Adrenal gland (tissue), 12 donors: ENCODE results near the gene NUP88. TPM values are rescaled to one million over a fixed set of nuclear protein-coding genes. Genes with fewer than 3 reads are reported as not detected.

Experiments
- DNase-seq, 7 donors: peaks; one replicate each; pipeline ENCODE4 v3.0.0-alpha.2; 2019 to 2020
- H3K27ac ChIP-seq, 5 donors: fragments of 200-600 bp; sonication (generic) in 4 of 5; 1 replicate in 3 of 5; 2 replicates in 2 of 5; pipeline versions ENCODE4 v1.5.1 to v1.8.0; 2016 to 2020; ENCODE audit warnings: mild to moderate bottlenecking in 1 of 5
- H3K27me3 ChIP-seq: fragments of 200-600 bp; 2 replicates; pipeline ENCODE4 v1.8.0; 2021
- H3K36me3 ChIP-seq, 2 donors: fragments of 200-600 bp; replicated peaks in 1 of 2; 1 replicate in 1 of 2; 2 replicates in 1 of 2; pipeline versions ENCODE4 v1.5.1 to v1.8.0; 2018 to 2022
- H3K4me1 ChIP-seq, 2 donors: fragments of 200-600 bp; replicated peaks in 1 of 2; 1 replicate in 1 of 2; 2 replicates in 1 of 2; pipeline versions ENCODE4 v1.5.1 to v1.8.0; 2018 to 2021
- H3K4me3 ChIP-seq, 4 donors: fragments of 200-600 bp; sonication (generic) in 3 of 4; one replicate each; pipeline ENCODE4 v1.5.1; 2016 to 2018
- H3K9me3 ChIP-seq, 3 donors: fragments of 200-600 bp; sonication (generic) in 1 of 3; replicated peaks in 1 of 3; 1 replicate in 2 of 3; 2 replicates in 1 of 3; pipeline versions ENCODE4 v1.5.1 to v1.8.0; 2016 to 2021
- POLR2A ChIP-seq, 2 donors: fragments of 450-650 bp; IDR thresholded peaks; one replicate each; pipeline ENCODE4 v1.6.1; 2017; ENCODE audit warnings: antibody characterized with exemption in 2 of 2, mild to moderate bottlenecking in 2 of 2, moderate library complexity in 1 of 2
- WGBS, 4 donors: extraction: QIAGEN DNeasy Blood & Tissue Kit in 2 of 4; methylation state at CpG; one replicate each; pipeline versions ENCODE4 v1.1.5 to v1.1.7; 2013 to 2017; 5-methylcytosine and 5-hydroxymethylcytosine counted together
- intact Hi-C, 2 donors: fragments of 100-400 bp; cut with DNase I; formaldehyde crosslinking; loops; one replicate each; pipeline versions ENCODE4 v1.14.1 to v1.15.0; 2022 to 2023
- polyA plus RNA-seq, 3 donors: library from polyadenylated mRNA; stranded (reverse); fragments of 200-250 nt in 2 of 3; fragments of 350-450 nt in 1 of 3; fragmentation: Illumina TruSeq in 1 of 3; extraction: RNeasy Lipid Tissue Mini Kit (QIAGEN cat#74804) in 1 of 3; gene quantifications; one replicate each; pipeline ENCODE4 v1.2.3, GENCODE V29; 2013 to 2014
- total RNA-seq, 9 donors: library from RNA; depleted of rRNA in 4 of 9; stranded (reverse); fragments of >200 nt in 4 of 9; fragments of 120-200 nt in 1 of 9; fragmentation: NEBNext Ultra II Directional in 1 of 9; extraction: Animal tissue kit (Norgen Biotek cat#: 25700) in 1 of 9; gene quantifications; one replicate each; pipeline versions ENCODE4 v1.1.0 to v1.2.4, GENCODE V29; 2013 to 2023
- TF ChIP-seq, protein P1 (sequence below), 6 experiments: fragments of 450-650 bp in 4 of 6; fragments of 200-600 bp in 2 of 6; sonication (generic) in 1 of 6; IDR thresholded peaks; 1 replicate in 5 of 6; 2 replicates in 1 of 6; pipeline versions ENCODE4 v1.5.1 to v1.8.0; 2016 to 2021; ENCODE audit warnings: antibody characterized with exemption in 6 of 6, mild to moderate bottlenecking in 2 of 6, moderate library complexity in 1 of 6
- donor health status: healthy with polysubstance abuse.
- donor health status: Bipolar disorder and iron deficiency.
- donor health status: DM: yes; HTN: yes; CAD: no.
- donor health status: DM: no; HTN: no; CAD: no.
- donor health status: DM: no; HTN: no; CAD: no.
- donor health status: DM: yes; HTN: yes; CAD: no.

Gene NUP88
- total and polyA plus RNA-seq, 12 donors, result 30.8 to 137 (median 62.5) TPM

DNA sequence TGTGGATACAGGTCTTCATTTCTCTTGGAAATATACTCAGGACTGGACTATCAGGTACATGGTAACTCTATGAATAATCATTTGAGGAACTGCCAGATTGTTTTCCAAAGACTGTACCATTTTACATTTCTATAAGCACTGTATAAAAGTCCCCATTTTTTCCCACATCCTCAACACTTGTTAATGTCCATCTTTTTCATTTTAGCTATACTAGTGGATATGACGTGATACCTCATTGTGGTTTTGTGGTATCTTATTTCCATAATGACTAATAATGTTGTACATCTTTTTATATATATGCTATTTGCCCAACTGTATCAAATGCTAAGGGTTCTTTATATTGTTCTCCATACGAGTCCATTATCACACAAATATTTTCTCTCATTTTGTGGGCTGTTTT, 22.9 kb downstream of the NUP88 start:
- Histone ChIP-seq H3K4me1 (no peaks in the 10 kb centered on the region), H3K27ac (no peak overlapping the region), H3K9me3 (no peaks in the 10 kb centered on the region), H3K4me3 (no peak overlapping the region), H3K27me3 (no peaks in the 10 kb centered on the region), H3K36me3 (peaks cover 0 to 83% of the 10 kb centered on the region in 2 donors)
- 89 to 95% (median 94%) methylated on average over 2 of the region's 2 CpGs for whole genome bisulfite sequencing, 4 donors
- no peak for TF ChIP-seq POLR2A (IDR thresholded peaks at IDR 0.05)
- TF ChIP-seq, protein P1, sequence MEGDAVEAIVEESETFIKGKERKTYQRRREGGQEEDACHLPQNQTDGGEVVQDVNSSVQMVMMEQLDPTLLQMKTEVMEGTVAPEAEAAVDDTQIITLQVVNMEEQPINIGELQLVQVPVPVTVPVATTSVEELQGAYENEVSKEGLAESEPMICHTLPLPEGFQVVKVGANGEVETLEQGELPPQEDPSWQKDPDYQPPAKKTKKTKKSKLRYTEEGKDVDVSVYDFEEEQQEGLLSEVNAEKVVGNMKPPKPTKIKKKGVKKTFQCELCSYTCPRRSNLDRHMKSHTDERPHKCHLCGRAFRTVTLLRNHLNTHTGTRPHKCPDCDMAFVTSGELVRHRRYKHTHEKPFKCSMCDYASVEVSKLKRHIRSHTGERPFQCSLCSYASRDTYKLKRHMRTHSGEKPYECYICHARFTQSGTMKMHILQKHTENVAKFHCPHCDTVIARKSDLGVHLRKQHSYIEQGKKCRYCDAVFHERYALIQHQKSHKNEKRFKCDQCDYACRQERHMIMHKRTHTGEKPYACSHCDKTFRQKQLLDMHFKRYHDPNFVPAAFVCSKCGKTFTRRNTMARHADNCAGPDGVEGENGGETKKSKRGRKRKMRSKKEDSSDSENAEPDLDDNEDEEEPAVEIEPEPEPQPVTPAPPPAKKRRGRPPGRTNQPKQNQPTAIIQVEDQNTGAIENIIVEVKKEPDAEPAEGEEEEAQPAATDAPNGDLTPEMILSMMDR (IDR thresholded peaks at IDR 0.05), result no peak
- intact Hi-C loops, result no loop called here
- no peak for DNase-seq

DNA sequence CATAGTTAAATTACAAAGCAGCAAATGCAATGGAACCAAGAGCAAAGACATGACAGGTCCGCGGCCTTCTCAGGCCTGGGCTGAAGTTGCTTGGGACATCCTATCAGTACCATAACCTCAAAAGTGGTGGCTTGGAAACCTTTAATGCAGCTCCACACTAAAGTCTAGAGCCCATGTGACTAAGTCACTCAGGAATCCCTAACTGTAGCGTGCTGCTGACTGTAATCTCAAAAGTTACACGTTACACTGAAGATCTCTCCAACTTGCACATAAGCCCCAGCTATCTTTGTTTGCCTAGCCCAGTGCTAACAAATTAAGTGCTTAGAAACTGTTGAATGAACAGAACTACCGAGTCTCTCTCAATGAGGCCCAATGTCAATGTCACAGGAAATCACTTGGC, 27.8 kb downstream of the NUP88 start:
- intact Hi-C loops, result no loop called here
- no peak for DNase-seq
- Histone ChIP-seq H3K4me3 (no peak overlapping the region), H3K9me3 (no peaks in the 10 kb centered on the region), H3K27ac (no peak overlapping the region), H3K4me1 (no peaks in the 10 kb centered on the region), H3K36me3 (peaks cover 0 to 79% of the 10 kb centered on the region in 2 donors), H3K27me3 (no peaks in the 10 kb centered on the region)
- WGBS, 4 donors, result 92 to 100% (median 95%) methylated on average over 5 of the region's 5 CpGs
- TF ChIP-seq, protein P1 (IDR thresholded peaks at IDR 0.05), result no peak
- TF ChIP-seq POLR2A (IDR thresholded peaks at IDR 0.05), result no peak

DNA sequence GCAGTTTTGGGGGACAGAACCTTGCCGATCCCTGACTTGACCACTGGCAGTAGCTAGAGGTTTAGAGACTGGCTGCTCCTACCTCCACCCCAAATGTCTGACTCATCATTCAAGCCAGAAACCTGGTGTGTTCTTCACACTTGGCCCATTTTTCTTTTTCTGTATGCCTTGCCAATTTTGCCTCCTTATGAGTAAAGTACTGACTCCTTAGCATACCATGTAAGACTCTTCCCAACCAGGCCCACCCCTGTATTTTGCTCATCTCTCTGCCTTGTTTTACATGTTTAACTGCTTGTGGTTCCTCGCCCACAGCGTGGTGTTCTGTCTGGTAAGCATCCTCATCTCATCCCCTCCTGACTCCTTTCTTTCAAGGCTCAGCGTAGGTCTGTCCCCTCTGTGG, 37.9 kb downstream of the NUP88 start:
- Histone ChIP-seq H3K9me3 (no peaks in the 10 kb centered on the region), H3K4me1 (no peaks in the 10 kb centered on the region), H3K36me3 (peaks cover 0 to 98% of the 10 kb centered on the region in 2 donors), H3K4me3 (no peak overlapping the region), H3K27ac (no peak overlapping the region), H3K27me3 (no peaks in the 10 kb centered on the region)
- WGBS, 4 donors, result 91 to 98% (median 94%) methylated on average over 4 of the region's 4 CpGs
- TF ChIP-seq, protein P1 (IDR thresholded peaks at IDR 0.05), result no peak
- no peak for TF ChIP-seq POLR2A (IDR thresholded peaks at IDR 0.05)
- intact Hi-C loops, result no loop called here
- DNase-seq, result no peak

DNA sequence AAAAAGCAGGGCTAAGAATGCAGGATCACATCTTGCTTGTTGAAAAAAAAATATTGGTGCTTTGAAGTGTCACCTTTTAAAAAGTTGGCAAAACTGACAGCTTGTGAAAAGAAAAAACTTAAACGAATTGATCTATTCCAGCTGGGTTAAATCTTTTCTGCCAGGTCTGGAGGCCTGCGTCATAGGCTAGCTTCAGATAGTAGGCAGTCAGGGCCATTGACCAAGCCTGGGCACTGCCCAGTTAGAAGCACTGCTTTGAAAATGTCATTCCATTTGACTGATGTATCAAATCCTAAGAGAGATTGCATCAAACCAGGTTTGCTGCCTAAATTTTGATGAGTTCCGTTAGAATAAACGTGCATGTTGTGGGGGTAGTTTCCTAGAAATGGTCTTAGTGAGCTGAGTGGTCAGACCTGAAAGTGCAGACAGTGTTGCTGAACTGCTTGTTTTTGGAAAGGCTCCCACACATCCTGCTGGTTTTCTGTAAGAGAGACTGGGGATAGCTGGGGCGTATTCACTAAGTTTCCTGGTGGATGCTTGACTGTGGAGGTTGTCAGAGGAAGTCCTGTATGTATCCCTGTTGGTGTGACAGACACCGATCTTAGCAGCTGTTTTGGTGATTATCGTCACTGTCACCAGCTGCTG, 38.8 kb downstream of the NUP88 start:
- intact Hi-C loops, result no loop called here
- H3K27me3 ChIP-seq, result no peaks in the 10 kb centered on the region
- H3K9me3 ChIP-seq, result no peaks in the 10 kb centered on the region
- no peak overlapping the region for H3K4me3 ChIP-seq
- no peaks in the 10 kb centered on the region for H3K4me1 ChIP-seq
- TF ChIP-seq POLR2A (IDR thresholded peaks at IDR 0.05), result no peak
- TF ChIP-seq, protein P1 (IDR thresholded peaks at IDR 0.05), result no peak
- WGBS, 4 donors, result 69 to 75% (median 73%) methylated on average over 5 to 7 of the region's 7 CpGs
- peak in 5 of 7 donors; percentile 29 to 61 (median 33) for DNase-seq
- peaks cover 0 to 98% of the 10 kb centered on the region in 2 donors for H3K36me3 ChIP-seq
- H3K27ac ChIP-seq, result peak overlapping the region in 2 of 5 donors; percentile 4 to 21
